NCI-H1417 (cell line): ENCODE data around the gene RUVBL1.

Source experiments
- DNase-seq, 3 experiments: peaks; one replicate each; lab custom pipeline; 2025; lab: John Stamatoyannopoulos, UW

Gene RUVBL1

GRCh38 chr3:128083396-128083795, 40.2 kb downstream of the RUVBL1 start:
- no peak for DNase-seq

- no peak for DNase-seq
Measured at GRCh38 chr3:128082546-128082945, 41.1 kb downstream of the RUVBL1 start.

- no peak for DNase-seq
Measured at GRCh38 chr3:128081846-128082245, 41.8 kb downstream of the RUVBL1 start.

GRCh38 chr3:128081226-128081625, 42.4 kb downstream of the RUVBL1 start:
- DNase-seq: no peak

GRCh38 chr3:128080323-128081080, 43.1 kb downstream of the RUVBL1 start:
- no peak for DNase-seq

- no peak for DNase-seq
Measured at GRCh38 chr3:128079823-128080222, 43.8 kb downstream of the RUVBL1 start.

GRCh38 chr3:128078875-128079274, 44.7 kb downstream of the RUVBL1 start:
- no peak for DNase-seq

- DNase-seq: peak in 2 of 3 experiments; percentile 41 to 76
Measured at GRCh38 chr3:128078322-128078721, 45.3 kb downstream of the RUVBL1 start.

GRCh38 chr3:128077665-128078064, 45.9 kb downstream of the RUVBL1 start:
- no peak for DNase-seq

GRCh38 chr3:128077202-128077624, 46.4 kb downstream of the RUVBL1 start:
- peak in 1 of 3 experiments; percentile 62 for DNase-seq

GRCh38 chr3:128076483-128077201, 47.0 kb downstream of the RUVBL1 start:
- DNase-seq: peak; percentile 26 to 69 (median 63)

GRCh38 chr3:128075522-128076482, 47.8 kb downstream of the RUVBL1 start:
- peak; percentile 92 to 97 (median 96) for DNase-seq

GRCh38 chr3:128074851-128075521, 48.6 kb downstream of the RUVBL1 start:
- DNase-seq: no peak

- no peak for DNase-seq
Measured at GRCh38 chr3:128073807-128074206, 49.8 kb downstream of the RUVBL1 start.

GRCh38 chr3:128073185-128073725, 50.4 kb downstream of the RUVBL1 start:
- no peak for DNase-seq

- no peak for DNase-seq
Measured at GRCh38 chr3:128072454-128073184, 51.0 kb downstream of the RUVBL1 start.

GRCh38 chr3:128071771-128072453, 51.7 kb downstream of the RUVBL1 start:
- DNase-seq: no peak

- no peak for DNase-seq
Measured at GRCh38 chr3:128070898-128071591, 52.6 kb downstream of the RUVBL1 start.

- DNase-seq: no peak
Measured at GRCh38 chr3:128069271-128069670, 54.3 kb downstream of the RUVBL1 start.
